IMR-90 (cell line): ENCODE data around the gene CCDC71.

Experiments
- BHLHE40 ChIP-seq: fragments of 150-350 bp; IDR thresholded peaks from 2 replicates; pipeline ENCODE4 v1.6.1; 2016; ENCODE audit warnings: mild to moderate bottlenecking, low read depth, low read length
- CEBPB ChIP-seq: IDR thresholded peaks from 2 replicates; pipeline ENCODE4 v1.6.1; 2012; ENCODE audit warnings: low read depth, low read length, improper control_type of control experiment
- MAFK ChIP-seq: IDR thresholded peaks from 2 replicates; pipeline ENCODE4 v1.6.1; 2012; ENCODE audit warnings: low read depth, low read length, improper control_type of control experiment
- MXI1 ChIP-seq: IDR thresholded peaks from 2 replicates; pipeline ENCODE4 v1.6.1; 2012; ENCODE audit warnings: low read depth, mild to moderate bottlenecking, low read length, moderate library complexity, borderline replicate concordance
- POLR2A ChIP-seq: IDR thresholded peaks from 2 replicates; pipeline ENCODE4 v1.6.1; 2012; ENCODE audit warnings: mild to moderate bottlenecking, low read depth, low read length
- SMC3 ChIP-seq: fragments of 150-350 bp; IDR thresholded peaks from 2 replicates; pipeline ENCODE4 v1.6.1; 2016; ENCODE audit warnings: low read depth, mild to moderate bottlenecking, antibody characterized with exemption, low read length, moderate library complexity
- TF ChIP-seq, protein P1 (sequence below): conservative IDR thresholded peaks from 2 replicates; pipeline ENCODE4 v1.5.1; 2012; ENCODE audit warnings: mild to moderate bottlenecking, low read depth, low read length, improper control_type of control experiment
- TF ChIP-seq, protein P2 (sequence below): fragments of 150-350 bp; IDR thresholded peaks from 2 replicates; pipeline ENCODE4 v1.6.1; 2017; ENCODE audit warnings: mild to moderate bottlenecking, antibody characterized with exemption, low read length, low read depth
- TF ChIP-seq, protein P3 (sequence below): fragments of 150-350 bp; IDR thresholded peaks from 2 replicates; pipeline ENCODE4 v1.6.1; 2016; ENCODE audit warnings: low read depth, mild to moderate bottlenecking, low read length, moderate library complexity, borderline replicate concordance

DNA sequence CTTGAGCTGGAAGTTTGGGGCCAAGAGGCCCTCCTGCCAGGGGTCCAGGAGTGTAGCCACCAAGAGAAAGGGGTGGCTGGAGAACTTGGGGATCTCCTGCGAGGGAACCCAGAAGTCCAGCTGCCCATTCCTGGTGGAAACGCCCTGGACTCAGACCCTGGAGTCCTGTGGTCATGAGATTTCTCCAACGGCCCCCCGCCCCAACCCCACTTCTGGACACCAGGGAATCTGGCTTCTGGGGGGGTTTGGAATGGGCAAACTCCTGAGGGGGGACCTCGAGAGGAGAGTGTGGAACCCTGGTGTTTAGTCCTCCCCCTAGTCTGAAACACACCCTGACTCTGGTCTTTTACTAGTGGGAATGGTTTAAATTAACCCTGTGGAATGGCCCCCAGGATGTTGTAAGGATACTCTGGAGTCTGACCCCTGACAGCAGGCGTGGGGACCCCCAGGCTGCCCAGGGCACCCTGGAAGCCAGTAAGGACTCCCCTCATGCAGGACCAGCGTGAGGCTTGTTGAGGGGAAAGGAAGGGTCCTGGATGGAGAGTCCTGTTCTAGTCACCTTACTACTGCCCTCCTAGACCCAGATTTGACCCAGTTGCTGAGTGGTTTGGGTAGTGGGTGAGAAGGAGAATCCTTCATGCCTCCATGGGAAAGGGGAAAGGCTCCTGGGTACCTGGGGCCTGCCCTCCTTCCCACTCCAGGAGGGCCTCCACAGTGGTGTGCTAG lies 5.8 kb upstream of the CCDC71 start:
- no peak for TF ChIP-seq MXI1
- TF ChIP-seq, protein P1, sequence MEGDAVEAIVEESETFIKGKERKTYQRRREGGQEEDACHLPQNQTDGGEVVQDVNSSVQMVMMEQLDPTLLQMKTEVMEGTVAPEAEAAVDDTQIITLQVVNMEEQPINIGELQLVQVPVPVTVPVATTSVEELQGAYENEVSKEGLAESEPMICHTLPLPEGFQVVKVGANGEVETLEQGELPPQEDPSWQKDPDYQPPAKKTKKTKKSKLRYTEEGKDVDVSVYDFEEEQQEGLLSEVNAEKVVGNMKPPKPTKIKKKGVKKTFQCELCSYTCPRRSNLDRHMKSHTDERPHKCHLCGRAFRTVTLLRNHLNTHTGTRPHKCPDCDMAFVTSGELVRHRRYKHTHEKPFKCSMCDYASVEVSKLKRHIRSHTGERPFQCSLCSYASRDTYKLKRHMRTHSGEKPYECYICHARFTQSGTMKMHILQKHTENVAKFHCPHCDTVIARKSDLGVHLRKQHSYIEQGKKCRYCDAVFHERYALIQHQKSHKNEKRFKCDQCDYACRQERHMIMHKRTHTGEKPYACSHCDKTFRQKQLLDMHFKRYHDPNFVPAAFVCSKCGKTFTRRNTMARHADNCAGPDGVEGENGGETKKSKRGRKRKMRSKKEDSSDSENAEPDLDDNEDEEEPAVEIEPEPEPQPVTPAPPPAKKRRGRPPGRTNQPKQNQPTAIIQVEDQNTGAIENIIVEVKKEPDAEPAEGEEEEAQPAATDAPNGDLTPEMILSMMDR: no peak
- no peak for TF ChIP-seq POLR2A
- TF ChIP-seq, protein P2, sequence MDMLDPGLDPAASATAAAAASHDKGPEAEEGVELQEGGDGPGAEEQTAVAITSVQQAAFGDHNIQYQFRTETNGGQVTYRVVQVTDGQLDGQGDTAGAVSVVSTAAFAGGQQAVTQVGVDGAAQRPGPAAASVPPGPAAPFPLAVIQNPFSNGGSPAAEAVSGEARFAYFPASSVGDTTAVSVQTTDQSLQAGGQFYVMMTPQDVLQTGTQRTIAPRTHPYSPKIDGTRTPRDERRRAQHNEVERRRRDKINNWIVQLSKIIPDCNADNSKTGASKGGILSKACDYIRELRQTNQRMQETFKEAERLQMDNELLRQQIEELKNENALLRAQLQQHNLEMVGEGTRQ: no peak
- no peak for TF ChIP-seq SMC3
- TF ChIP-seq BHLHE40: no peak
- no peak for TF ChIP-seq CEBPB
- no peak for TF ChIP-seq MAFK
- TF ChIP-seq, protein P3, sequence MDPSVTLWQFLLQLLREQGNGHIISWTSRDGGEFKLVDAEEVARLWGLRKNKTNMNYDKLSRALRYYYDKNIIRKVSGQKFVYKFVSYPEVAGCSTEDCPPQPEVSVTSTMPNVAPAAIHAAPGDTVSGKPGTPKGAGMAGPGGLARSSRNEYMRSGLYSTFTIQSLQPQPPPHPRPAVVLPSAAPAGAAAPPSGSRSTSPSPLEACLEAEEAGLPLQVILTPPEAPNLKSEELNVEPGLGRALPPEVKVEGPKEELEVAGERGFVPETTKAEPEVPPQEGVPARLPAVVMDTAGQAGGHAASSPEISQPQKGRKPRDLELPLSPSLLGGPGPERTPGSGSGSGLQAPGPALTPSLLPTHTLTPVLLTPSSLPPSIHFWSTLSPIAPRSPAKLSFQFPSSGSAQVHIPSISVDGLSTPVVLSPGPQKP: no peak
